Sigmoid colon (tissue), 3 donors: ENCODE measurements around the gene ARID5B.

Experiments
- CTCF ChIP-seq, 4 experiments: fragments of 450-650 bp in 3 of 4; fragments of 200-600 bp in 1 of 4; IDR thresholded peaks; one replicate each; pipeline ENCODE4 v1.5.1; 2016 to 2019; ENCODE audit warnings: antibody characterized with exemption in 4 of 4, mild to moderate bottlenecking in 3 of 4, moderate library complexity in 2 of 4
- POLR2A ChIP-seq, 2 donors: fragments of 450-650 bp; IDR thresholded peaks; one replicate each; pipeline ENCODE4 v1.6.1; 2016; ENCODE audit warnings: antibody characterized with exemption in 2 of 2, mild to moderate bottlenecking in 2 of 2, moderate library complexity in 2 of 2

GRCh38 chr10:62063795-62064472 is 162.4 kb downstream of the ARID5B start:
- no peak for TF ChIP-seq POLR2A (IDR thresholded peaks at IDR 0.05)
- no peak for TF ChIP-seq CTCF (IDR thresholded peaks at IDR 0.05)
